ENCODE data around the gene TFEB.

The TFEB gene

DNA sequence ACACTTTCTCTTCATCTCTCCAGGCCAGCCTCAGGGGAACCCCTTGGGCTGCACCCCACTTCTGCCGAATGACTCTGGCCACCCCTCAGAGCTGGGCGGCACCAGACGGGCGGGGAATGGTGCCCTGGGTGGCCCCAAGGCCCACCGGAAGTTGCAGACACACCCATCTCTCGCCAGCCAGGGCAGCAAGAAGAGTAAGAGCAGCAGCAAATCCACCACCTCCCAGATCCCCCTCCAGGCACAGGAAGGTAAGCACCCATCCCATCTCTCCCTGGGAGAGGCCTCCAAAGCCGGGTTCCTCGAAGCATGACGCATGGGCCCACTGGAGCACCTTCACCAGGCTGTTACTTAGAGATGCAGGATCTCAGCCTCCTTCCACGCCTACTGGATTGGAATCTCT, 85.8 kb downstream of the TFEB start:
- TF ChIP-seq, protein P1, sequence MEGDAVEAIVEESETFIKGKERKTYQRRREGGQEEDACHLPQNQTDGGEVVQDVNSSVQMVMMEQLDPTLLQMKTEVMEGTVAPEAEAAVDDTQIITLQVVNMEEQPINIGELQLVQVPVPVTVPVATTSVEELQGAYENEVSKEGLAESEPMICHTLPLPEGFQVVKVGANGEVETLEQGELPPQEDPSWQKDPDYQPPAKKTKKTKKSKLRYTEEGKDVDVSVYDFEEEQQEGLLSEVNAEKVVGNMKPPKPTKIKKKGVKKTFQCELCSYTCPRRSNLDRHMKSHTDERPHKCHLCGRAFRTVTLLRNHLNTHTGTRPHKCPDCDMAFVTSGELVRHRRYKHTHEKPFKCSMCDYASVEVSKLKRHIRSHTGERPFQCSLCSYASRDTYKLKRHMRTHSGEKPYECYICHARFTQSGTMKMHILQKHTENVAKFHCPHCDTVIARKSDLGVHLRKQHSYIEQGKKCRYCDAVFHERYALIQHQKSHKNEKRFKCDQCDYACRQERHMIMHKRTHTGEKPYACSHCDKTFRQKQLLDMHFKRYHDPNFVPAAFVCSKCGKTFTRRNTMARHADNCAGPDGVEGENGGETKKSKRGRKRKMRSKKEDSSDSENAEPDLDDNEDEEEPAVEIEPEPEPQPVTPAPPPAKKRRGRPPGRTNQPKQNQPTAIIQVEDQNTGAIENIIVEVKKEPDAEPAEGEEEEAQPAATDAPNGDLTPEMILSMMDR (IDR thresholded peaks at IDR 0.05; ENCODE audit: extremely low read depth, insufficient read depth, missing control alignments) = no peak
- in situ Hi-C loops (cut with MboI; ENCODE audit: low pct_unique_long_range_greater_than_20kb, low sequenced_read_pairs, unreplicated experiment) = no loop called here
- no peak for DNase-seq (ENCODE audit: low spot score)

DNA sequence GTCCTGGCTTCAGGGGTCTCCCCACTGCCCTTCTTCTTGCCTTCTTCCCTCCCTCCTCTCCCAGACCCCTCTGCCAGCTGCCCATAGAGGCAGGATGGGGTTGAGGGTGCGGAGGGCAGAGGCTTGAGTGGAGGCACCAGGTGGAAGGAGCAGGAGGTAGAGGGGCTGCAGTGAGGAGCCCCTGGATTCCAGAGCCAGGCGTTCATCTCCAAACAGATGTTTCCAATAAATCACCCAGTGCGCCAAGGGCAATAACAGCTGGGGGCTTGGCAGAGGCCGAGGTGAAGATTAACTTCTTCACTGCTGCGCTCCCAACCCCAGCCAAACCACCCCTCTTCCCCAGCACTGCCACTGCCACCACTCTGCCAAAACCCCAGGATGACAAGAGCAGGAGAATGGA, 86.5 kb downstream of the TFEB start:
- DNase-seq (ENCODE audit: low spot score) = no peak
- in situ Hi-C loops (cut with MboI; ENCODE audit: low pct_unique_long_range_greater_than_20kb, low sequenced_read_pairs, unreplicated experiment) = no loop called here
- TF ChIP-seq, protein P1 (IDR thresholded peaks at IDR 0.05; ENCODE audit: extremely low read depth, insufficient read depth, missing control alignments) = no peak

DNA sequence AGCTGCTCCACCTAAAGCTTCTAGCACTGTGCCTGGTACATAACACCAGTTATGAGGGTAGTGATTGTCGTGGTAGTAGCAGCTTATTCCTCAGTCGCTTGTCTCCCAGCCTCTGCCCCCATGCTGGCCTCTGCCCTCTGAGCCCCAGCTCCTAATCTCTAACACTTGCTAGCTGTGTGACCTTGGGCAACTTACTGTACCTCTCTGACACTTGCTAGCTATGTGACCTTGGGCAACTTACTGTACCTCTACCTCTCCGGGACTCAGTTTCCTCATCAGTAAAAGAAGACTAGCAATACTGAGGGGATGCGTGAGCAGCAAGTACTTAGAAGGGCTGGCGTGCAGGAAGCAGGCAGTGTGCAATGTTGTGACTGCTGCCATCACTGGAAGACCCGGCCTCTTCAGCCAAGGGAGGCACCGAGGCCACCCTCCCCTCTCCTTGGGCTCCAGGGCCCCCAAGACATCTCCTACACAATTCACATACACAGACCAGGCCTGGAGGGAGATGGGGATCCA, 87.3 kb downstream of the TFEB start:
- in situ Hi-C loops (cut with MboI; ENCODE audit: low pct_unique_long_range_greater_than_20kb, low sequenced_read_pairs, unreplicated experiment) = no loop called here
- no peak for DNase-seq (ENCODE audit: low spot score)
- TF ChIP-seq, protein P1 (IDR thresholded peaks at IDR 0.05; ENCODE audit: extremely low read depth, insufficient read depth, missing control alignments) = no peak

DNA sequence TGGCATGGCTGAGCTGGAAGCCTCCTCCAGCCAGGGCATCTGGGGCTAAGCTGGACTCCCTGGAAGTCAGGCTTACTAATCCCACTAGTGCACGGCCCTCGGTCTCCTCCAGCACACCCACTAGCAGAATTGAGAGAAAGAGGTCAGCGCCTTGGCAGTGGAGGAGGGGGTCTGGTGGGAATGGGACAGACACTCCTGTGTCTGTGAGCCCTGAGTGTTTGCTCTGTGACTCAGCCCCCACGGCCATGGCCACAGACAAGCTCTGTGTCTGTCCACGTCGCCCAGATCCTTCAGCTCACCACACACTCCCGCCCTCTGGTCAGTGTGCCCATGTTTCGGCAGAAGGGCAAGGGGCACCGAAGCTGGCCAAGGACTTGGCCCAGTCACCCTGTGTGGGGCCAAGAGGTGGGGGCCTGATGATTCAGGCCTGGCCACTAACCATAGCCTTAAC, 88.3 kb downstream of the TFEB start:
- DNase-seq (ENCODE audit: low spot score) = no peak
- TF ChIP-seq, protein P1 (IDR thresholded peaks at IDR 0.05; ENCODE audit: extremely low read depth, insufficient read depth, missing control alignments) = no peak
- in situ Hi-C loops (cut with MboI; ENCODE audit: low pct_unique_long_range_greater_than_20kb, low sequenced_read_pairs, unreplicated experiment) = no loop called here

DNA sequence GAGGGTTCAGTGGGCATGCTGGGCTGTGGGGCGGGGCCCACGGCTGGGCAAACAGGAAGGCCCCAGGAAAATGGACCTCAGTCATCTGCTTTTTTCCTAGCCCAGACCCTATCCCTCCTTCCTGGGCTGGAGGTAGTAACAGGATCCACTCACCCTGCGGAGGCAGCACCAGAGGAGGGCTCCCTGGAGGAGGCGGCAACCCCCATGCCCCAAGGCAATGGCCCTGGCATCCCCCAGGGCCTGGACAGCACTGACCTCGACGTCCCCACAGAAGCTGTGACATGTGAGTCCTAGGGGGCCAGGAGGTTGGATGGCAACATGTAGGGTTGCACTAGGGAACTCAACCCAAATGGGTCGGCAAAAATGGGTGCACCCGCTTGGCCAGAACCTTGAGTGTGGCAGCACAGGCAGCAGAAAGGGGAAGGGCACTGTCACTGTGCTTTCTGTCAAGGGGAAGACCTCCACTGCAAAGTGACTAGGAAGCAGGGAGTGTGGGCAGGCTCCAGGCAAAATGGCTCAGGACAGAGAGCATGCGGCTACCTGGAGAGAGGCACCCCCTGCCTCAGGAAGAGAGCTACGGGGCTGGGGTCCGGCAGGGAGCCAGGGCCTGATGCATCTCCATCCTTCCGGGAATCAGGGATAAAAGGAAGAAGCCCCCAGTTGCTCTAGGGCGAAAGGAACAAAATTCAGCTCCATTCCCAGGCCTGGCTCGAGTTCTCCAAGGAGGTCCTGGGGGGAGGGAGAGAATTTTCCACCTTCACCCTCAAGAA, 89.2 kb downstream of the TFEB start:
- DNase-seq (ENCODE audit: low spot score) = no peak
- in situ Hi-C loops (cut with MboI; ENCODE audit: low pct_unique_long_range_greater_than_20kb, low sequenced_read_pairs, unreplicated experiment) = no loop called here
- TF ChIP-seq, protein P1 (IDR thresholded peaks at IDR 0.05; ENCODE audit: extremely low read depth, insufficient read depth, missing control alignments) = no peak

DNA sequence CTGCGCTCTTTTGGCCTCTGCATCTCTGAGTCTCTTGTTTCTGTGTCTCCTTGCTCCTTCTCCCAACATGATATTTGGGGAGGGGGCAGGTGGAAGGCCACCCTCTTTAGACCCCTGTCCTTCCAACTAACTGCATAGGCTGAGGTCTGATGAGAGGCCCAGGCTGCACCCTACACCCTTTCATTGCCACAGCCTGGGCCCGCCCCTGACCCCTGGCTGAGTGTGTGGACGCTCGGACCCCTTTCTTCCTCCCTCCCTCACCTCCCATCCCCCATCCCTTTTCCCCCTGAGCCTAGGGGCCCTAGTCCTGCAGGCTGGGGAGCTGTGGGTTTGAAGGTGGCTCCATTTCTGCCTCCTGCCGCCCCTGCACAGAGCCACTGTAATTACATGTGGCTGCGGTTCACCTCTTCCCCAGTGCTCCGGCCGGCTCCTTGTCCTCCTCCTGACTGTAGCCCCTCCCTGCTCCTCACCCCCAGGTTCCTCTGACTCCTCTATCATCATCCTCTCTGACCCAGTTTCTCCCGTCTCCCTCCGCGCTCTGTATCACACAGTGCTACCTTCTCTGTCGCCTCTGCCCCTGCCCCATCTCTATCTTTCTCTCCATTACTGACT, 90.3 kb downstream of the TFEB start:
- DNase-seq (ENCODE audit: low spot score) = no peak
- in situ Hi-C loops (cut with MboI; ENCODE audit: low pct_unique_long_range_greater_than_20kb, low sequenced_read_pairs, unreplicated experiment) = no loop called here
- TF ChIP-seq, protein P1 (IDR thresholded peaks at IDR 0.05; ENCODE audit: extremely low read depth, insufficient read depth, missing control alignments) = no peak

Data from GM13977 (cell line).